H7 (cell line): Measurements from ENCODE around the gene ITSN1. TPM values are rescaled to one million over a fixed set of nuclear protein-coding genes. Genes with fewer than 3 reads are reported as not detected.
"Not testable (repeated sequence)": the region's sequence is repeated elsewhere in the genome, so short reads cannot be mapped to it uniquely, and the experiment has no call there.

Experiments
- DNase-seq: peaks from one replicate; pipeline ENCODE4 v3.0.0; 2012
- H3K27me3 ChIP-seq: 2 replicates; pipeline ENCODE4 v1.6.0; 2011; ENCODE audit warnings: mild to moderate bottlenecking, low read length; ENCODE audit not compliant: control insufficient read depth, insufficient read depth
- H3K36me3 ChIP-seq: replicated peaks from 2 replicates; pipeline ENCODE4 v1.5.1; 2011; ENCODE audit warnings: low read length; ENCODE audit not compliant: control insufficient read depth, insufficient read depth
- H3K4me3 ChIP-seq: 2 replicates; pipeline ENCODE4 v1.5.1; 2011; ENCODE audit warnings: low read depth, mild to moderate bottlenecking, control low read depth, low read length, moderate library complexity; ENCODE audit not compliant: insufficient read depth
- total RNA-seq: library from RNA; depleted of rRNA; stranded (reverse); fragments of >200 nt; shearing (Covaris generic); gene quantifications from 2 replicates; pipeline ENCODE4 v1.2.3, GENCODE V29; 2014; rRNA removed

The ITSN1 gene
- 44.3 and 88.6 TPM in 2 replicates for total RNA-seq

GRCh38 chr21:33642027-33642895 lies at the start of gene ITSN1:
Gene ITSN1, plus strand, starts transcription at chr21:33642501. Its CDS starts 76,328 bp downstream, at chr21:33718829.
- H3K27me3 ChIP-seq: no peaks in the 10 kb centered on the region
- peak; percentile 96 for DNase-seq
- peak within 1 kb of the TSS; percentile 83 for H3K4me3 ChIP-seq
- no peaks in the 10 kb centered on the region for H3K36me3 ChIP-seq

DNA sequence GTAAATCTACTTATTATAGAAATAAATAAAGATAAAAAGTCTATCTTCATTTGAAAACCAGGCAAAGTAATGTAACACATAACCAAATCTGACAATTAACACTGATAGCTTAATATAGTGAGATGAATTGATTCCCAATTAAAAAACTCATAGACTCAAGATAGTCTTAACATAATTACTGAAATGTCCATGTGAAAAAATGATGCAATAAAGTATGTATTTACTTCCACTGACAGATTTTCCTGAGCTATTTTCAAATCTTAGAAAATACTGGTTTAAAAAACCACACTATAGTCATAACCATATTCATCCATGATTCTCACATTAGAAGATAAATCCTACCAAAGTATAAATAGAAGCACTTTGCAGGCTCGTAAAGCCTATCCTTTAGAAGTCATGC lies 44.2 kb upstream of the ITSN1 start:
- H3K27me3 ChIP-seq: no peaks in the 10 kb centered on the region
- peaks cover 10% of the 10 kb centered on the region for H3K36me3 ChIP-seq
- H3K4me3 ChIP-seq: no peak overlapping the region
- DNase-seq: no peak

- DNase-seq: no peak
- Histone ChIP-seq H3K36me3 (no peaks in the 10 kb centered on the region; the same call in 1 of the 2 replicates), H3K27me3 (no peaks in the 10 kb centered on the region), H3K4me3 (no peak overlapping the region)
Measured at GRCh38 chr21:33608559-33608958, 33.7 kb upstream of the ITSN1 start.

DNA sequence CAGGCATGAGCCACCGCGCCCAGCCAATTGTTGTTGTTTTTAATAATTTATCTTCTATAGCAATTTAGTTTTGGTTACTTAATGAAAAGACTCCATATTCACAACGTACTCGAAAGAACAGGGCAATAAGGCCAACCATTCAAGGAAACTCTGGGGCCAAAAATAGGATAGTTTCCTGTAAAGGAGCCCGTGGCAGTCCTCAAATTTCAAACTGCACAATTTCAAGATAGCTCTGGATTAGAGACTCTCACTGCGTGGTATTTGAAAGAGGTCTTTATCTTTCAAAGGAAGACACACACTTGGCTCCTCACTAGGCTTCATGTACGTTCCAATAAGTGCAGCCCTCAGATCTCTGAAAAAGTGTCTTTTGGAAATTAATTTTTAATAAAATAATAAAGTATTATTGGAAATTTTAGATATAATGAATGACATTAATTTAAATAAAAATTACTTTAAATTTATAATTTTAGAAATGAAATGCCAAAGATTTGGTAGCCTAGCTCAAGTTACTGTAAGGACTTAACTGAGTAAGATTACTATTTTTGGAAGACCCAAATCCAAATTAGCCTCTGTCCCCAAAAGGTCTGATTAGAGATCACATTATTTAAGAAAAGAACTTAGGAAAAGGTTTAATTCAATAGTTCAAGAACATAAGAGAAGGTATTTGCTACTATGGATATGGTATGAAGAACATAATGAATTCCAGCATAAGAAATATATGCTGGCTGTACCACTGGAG lies 31.1 kb upstream of the ITSN1 start:
- Histone ChIP-seq H3K27me3 (no peaks in the 10 kb centered on the region), H3K4me3 (no peak overlapping the region), H3K36me3 (no peaks in the 10 kb centered on the region; the same call in 1 of the 2 replicates)
- DNase-seq: no peak

DNA sequence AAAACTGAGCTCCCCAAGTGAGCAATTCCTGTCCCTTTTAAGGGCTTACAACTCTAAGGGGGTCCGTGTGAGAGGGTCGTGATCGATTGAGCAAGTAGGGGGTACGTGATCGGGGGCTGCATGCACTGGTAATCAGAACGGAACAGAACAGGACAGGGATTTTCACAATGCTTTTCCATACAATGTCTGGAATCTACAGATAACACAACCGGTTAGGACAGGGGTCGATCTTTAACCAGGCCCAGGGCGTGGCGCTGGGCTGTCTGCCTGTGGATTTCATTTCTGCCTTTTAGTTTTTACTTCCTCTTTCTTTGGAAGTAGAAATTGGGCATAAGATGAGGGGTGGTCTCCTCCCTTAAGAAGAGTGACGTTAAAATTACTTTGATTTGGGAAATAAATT lies 24.7 kb upstream of the ITSN1 start:
- H3K27me3 ChIP-seq, H3K36me3 ChIP-seq, DNase-seq, H3K4me3 ChIP-seq: not testable (repeated sequence)

DNA sequence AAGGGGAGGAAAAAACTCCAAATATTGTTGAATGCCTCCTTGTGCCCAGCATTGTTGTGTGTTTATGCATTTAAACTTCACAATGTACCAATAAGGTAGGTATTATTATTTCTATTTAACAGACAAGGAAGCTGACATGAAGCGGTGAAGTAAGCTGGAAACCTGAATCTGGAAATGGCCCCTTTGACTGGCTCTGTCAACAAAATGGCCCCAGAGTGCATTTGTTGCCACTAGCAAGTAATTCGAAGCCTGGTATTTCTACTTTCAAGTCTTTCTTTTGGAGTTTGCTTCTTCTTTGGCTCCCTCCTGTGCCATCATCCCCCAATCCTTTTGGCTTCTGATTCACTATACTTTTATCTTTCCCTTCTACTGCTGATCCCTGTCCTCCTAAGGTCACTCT lies 23.9 kb upstream of the ITSN1 start:
- Histone ChIP-seq H3K4me3 (no peak overlapping the region), H3K36me3 (no peaks in the 10 kb centered on the region; the same call in 1 of the 2 replicates), H3K27me3 (no peaks in the 10 kb centered on the region)
- peak; percentile 30 for DNase-seq

DNA sequence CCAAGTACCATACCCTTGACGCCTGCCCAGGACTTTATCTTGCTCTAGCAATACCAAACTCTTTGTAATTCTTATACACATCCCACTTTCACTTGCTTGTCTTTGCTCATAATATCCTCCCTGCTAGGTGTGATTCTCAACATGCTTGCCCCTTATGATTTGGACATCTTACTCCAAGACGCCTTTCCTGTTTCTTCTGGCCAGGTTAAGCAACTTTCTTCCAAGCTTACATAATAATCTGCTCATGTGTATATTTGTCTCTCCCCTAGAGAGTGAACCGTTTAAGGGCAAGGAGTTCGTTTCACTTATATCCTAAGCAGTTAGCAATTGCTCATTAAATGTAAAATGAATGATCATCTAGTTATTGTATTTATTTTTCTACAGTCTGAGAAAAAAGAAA lies 22.6 kb upstream of the ITSN1 start:
- no peaks in the 10 kb centered on the region; the same call in 1 of the 2 replicates for H3K36me3 ChIP-seq
- H3K4me3 ChIP-seq: no peak overlapping the region
- no peak for DNase-seq
- H3K27me3 ChIP-seq: no peaks in the 10 kb centered on the region

DNA sequence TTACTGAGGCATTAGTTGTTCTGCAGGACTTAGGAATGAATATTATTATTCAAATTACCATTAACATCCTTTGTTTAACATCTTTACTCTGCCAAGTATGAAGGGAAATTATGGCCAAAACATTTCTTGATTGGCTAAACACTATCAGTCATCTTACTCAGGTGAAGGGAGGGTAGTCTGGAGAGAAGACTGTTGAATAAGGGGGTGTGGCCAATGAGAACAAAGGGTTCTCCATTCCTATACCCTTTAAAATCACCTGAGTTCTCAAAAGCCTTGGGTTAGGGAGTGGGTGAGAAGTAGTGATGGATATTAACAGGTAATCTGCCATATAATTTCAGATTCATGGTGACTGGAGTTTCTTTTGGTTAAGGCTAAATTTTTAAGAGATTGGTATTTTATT lies 20.0 kb upstream of the ITSN1 start:
- DNase-seq: peak; percentile 77
- Histone ChIP-seq H3K27me3 (no peaks in the 10 kb centered on the region), H3K4me3 (no peak overlapping the region), H3K36me3 (no peaks in the 10 kb centered on the region; the same call in 1 of the 2 replicates)

GRCh38 chr21:33626151-33626550 lies 16.1 kb upstream of the ITSN1 start:
- H3K36me3 ChIP-seq, H3K4me3 ChIP-seq, H3K27me3 ChIP-seq, DNase-seq: not testable (repeated sequence)

DNA sequence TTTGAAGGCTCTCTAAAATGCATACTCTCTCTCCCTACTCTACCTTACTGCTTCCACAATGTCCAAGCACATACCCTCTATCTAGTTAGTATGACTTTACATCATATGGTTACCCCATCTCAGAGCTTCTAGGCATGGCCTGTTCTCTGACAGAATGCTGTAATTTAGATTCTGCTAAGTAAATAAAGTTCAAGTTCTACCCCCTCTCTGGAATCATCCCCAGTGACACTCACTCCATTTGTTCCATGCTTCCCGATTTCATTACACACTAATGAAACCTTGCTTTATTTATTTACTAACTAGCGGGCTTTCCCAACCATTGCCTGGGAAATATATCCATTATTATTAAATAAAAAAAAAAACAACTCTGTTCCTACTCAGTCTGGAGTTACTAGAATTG lies 8.0 kb upstream of the ITSN1 start:
- no peak for DNase-seq
- no peaks in the 10 kb centered on the region for H3K27me3 ChIP-seq
- H3K4me3 ChIP-seq: no peak overlapping the region
- no peaks in the 10 kb centered on the region for H3K36me3 ChIP-seq

- DNase-seq: no peak
- H3K27me3 ChIP-seq: no peaks in the 10 kb centered on the region
- no peaks in the 10 kb centered on the region for H3K36me3 ChIP-seq
- peak overlapping the region; percentile 83 for H3K4me3 ChIP-seq
Measured at GRCh38 chr21:33640697-33641351, 1.5 kb upstream of the ITSN1 start.

DNA sequence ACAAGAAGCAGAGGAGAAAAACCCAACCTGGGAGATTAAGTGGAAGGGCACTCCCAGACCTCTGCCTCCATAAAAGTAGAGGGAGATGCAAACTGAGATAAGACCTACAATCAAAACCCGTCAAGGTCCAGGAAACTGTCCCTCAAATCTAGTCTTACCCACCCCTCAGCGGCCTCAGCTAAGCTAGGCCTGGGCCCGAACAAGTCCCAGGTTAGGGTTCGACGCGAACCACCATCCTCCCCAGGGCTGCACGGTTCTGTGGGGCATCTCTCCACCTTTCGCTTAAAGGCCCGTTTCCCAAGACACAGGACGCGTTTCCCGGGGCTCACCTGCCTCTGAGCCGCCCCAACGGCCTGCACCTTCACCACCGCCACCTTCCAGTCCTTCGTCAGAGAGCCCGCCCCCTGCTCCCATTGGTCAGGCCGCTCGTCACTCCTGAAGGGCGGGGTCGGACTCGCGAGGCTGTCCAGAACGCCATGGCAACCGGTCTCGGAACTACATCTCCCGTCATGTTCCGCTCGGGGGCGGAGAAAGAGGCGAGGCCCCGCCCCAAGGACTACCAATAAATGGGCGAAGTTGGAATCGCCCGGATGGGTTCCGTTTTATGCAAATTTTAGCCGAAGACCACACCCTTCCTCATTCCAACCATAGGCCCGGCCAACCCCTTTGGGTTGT lies 812 bp upstream of the ITSN1 start, which contains the start of gene CRYZL1:
Gene CRYZL1, minus strand, starts transcription at position 390 of the 675 bp plus-strand sequence. CDS start 10,190 bp downstream, outside the sequence.
- H3K4me3 ChIP-seq: peak within 1 kb of the TSS; percentile 83
- DNase-seq: peak; percentile 95
- no peaks in the 10 kb centered on the region for H3K27me3 ChIP-seq
- H3K36me3 ChIP-seq: no peaks in the 10 kb centered on the region

DNA sequence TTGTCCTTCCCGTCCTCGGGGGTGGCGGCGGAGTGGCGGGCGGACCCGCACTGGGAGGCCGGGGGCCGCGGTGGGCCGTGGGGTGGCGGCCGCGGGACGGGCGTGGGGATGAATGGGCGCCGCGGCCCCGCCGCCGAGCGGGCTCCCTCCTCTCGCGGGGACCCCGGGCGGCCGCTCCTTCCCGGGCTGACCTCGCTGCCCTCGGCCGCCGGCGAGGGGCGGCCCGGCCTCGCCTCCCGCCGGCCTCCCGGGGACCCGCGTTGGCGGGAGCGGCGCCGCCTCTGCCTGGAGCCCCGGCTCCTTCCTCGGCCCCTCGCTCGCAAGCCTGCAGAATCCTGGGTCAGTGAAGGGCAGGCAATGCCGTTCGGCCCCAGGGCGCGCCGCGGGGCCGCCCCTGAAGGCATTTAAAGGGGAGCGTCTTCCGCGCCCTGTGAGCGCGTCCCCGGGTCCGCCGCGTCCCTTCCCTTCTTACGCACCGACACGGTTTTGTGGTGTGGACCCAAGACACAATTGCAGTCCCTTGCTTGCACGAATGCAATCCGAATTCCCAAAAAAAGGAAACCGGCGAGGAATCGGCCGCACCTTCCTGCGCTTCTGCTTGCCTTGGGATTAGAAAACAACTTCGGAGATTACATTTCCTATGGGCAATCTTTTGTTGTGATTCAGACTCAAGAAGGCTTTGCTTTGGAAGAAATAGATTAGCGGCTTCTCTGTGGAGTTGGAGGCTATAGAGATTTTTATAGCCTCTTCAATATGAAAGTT lies 776 bp downstream of the ITSN1 start:
- Histone ChIP-seq H3K4me3 (peak overlapping the region; percentile 81), H3K27me3 (no peaks in the 10 kb centered on the region), H3K36me3 (no peaks in the 10 kb centered on the region)
- peak; percentile 65 for DNase-seq
